ENCODE data around the gene CCDC186. TPM values are rescaled to one million over a fixed set of nuclear protein-coding genes. Genes with fewer than 3 reads are reported as not detected.

CCDC186 gene
- total RNA-seq, 2 donors from 2014 or later: 19.9 to 22.3 TPM

DNA sequence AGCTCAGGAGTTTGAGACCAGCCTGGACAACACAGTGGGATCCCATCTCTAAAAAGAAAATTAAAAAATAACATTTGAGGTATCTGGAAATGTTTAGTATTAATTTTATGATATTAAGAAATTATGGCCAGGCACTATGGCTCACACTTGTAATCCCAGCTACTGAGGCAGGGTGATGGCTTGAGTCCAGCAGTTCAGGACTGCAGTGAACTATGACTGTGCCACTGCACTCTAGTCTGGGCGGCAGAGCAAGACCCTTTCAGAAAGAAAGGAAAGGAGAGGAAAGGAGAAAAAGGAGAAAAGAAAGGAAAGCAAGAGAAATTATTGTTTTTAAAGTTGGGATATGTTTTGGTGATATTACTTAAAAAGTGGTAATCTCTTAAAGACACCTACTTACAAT, 2.5 kb upstream of the CCDC186 start:
- H3K4me1 Mint-ChIP-seq: peaks cover 23% of the 10 kb centered on the region
- no peak overlapping the region for H3K27ac ChIP-seq (ENCODE audit: low read depth, low read length)
- WGBS, 2 experiments (ENCODE audit: insufficient coverage in 1 of 2, insufficient read length in 1 of 2): 100% methylated on average over 1 of the region's 1 CpG

DNA sequence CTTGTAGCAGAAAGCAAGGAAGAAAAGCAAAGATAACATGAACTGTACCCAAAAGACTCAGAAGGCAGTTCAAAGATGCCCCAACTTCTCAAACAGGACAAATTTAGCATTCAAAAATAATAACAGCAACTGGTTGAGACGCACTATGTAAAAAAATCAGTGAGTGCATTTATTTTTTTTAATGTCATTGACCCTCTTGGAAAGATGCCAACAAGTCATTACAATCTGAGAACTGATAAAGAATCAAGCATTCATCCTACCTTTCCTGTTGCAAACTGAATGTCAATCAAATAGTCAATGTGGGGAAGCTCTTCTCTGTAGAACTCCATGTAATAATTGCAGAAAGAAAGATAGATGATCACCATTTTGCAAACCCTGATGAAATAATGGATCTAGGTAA, 1.7 kb upstream of the CCDC186 start:
- no peak overlapping the region for H3K4me3 ChIP-seq (ENCODE audit: low read length)
- no peak overlapping the region for H3K4me3 Mint-ChIP-seq
- no peaks in the 10 kb centered on the region for H3K9me3 ChIP-seq (ENCODE audit: control insufficient read depth, low read length)
- 83% methylated on average over 1 of the region's 1 CpG; no CpG with 5 or more reads in 1 of the 2 experiments for WGBS, 2 experiments (ENCODE audit: insufficient coverage in 1 of 2, insufficient read length in 1 of 2)
- no peak for DNase-seq
- no peaks in the 10 kb centered on the region for H3K4me1 ChIP-seq (ENCODE audit: control insufficient read depth, insufficient read depth, low read length)
- peaks cover 23% of the 10 kb centered on the region for H3K4me1 Mint-ChIP-seq
- peaks cover 9% of the 10 kb centered on the region for H3K36me3 Mint-ChIP-seq (ENCODE audit: low read depth)
- peaks cover 2% of the 10 kb centered on the region for H3K9me3 Mint-ChIP-seq
- peaks cover 2% of the 10 kb centered on the region for H3K36me3 ChIP-seq (ENCODE audit: control insufficient read depth, insufficient read depth, low read length)
- no peak overlapping the region for H3K27ac ChIP-seq (ENCODE audit: low read depth, low read length)
- TF ChIP-seq CTCF (conservative IDR thresholded peaks at IDR 0.05): no peak
- no peak overlapping the region for H3K27ac Mint-ChIP-seq
- peaks cover 25% of the 10 kb centered on the region for H3K27me3 Mint-ChIP-seq (ENCODE audit: insufficient read depth)
- no peak overlapping the region for H3K9ac ChIP-seq (ENCODE audit: extremely low read depth, low read length, poor library complexity, severe bottlenecking)
- H3K27me3 ChIP-seq (ENCODE audit: control insufficient read depth, insufficient read depth, low read length, poor library complexity, severe bottlenecking): peaks cover 6% of the 10 kb centered on the region

More for the DNA sequence above, 2.5 kb upstream of the CCDC186 start:
- H3K4me3 Mint-ChIP-seq: no peak overlapping the region
- no peak overlapping the region for H3K4me3 ChIP-seq (ENCODE audit: low read length)
- no peak overlapping the region for H3K9ac ChIP-seq (ENCODE audit: extremely low read depth, low read length, poor library complexity, severe bottlenecking)
- DNase-seq: no peak
- H3K36me3 ChIP-seq (ENCODE audit: control insufficient read depth, insufficient read depth, low read length): no peaks in the 10 kb centered on the region
- peaks cover 25% of the 10 kb centered on the region for H3K27me3 Mint-ChIP-seq (ENCODE audit: insufficient read depth)
- no peaks in the 10 kb centered on the region for H3K4me1 ChIP-seq (ENCODE audit: control insufficient read depth, insufficient read depth, low read length)
- H3K27ac Mint-ChIP-seq: no peak overlapping the region
- TF ChIP-seq CTCF (conservative IDR thresholded peaks at IDR 0.05): no peak
- H3K9me3 ChIP-seq (ENCODE audit: control insufficient read depth, low read length): no peaks in the 10 kb centered on the region
- H3K27me3 ChIP-seq (ENCODE audit: control insufficient read depth, insufficient read depth, low read length, poor library complexity, severe bottlenecking): peaks cover 6% of the 10 kb centered on the region
- peaks cover 3% of the 10 kb centered on the region for H3K36me3 Mint-ChIP-seq (ENCODE audit: low read depth)
- no peaks in the 10 kb centered on the region for H3K9me3 Mint-ChIP-seq

GRCh38 chr10:114174695-114175188, 739 bp upstream of the CCDC186 start:
- Histone ChIP-seq H3K27me3 (ENCODE audit: control insufficient read depth, insufficient read depth, low read length, poor library complexity, severe bottlenecking) (peaks cover 6% of the 10 kb centered on the region), H3K27ac (ENCODE audit: low read depth, low read length) (no peak overlapping the region), H3K9me3 (ENCODE audit: control insufficient read depth, low read length) (peaks cover 1% of the 10 kb centered on the region), H3K36me3 (ENCODE audit: control insufficient read depth, insufficient read depth, low read length) (peaks cover 11% of the 10 kb centered on the region), H3K4me1 (ENCODE audit: control insufficient read depth, insufficient read depth, low read length) (no peaks in the 10 kb centered on the region), H3K4me3 (ENCODE audit: low read length) (peak overlapping the region; percentile 93), H3K9ac (ENCODE audit: extremely low read depth, low read length, poor library complexity, severe bottlenecking) (peak overlapping the region; percentile 8)
- H3K27ac Mint-ChIP-seq: peak overlapping the region; percentile 16
- peaks cover 16% of the 10 kb centered on the region for H3K36me3 Mint-ChIP-seq (ENCODE audit: low read depth)
- H3K9me3 Mint-ChIP-seq: peaks cover 6% of the 10 kb centered on the region
- TF ChIP-seq CTCF (conservative IDR thresholded peaks at IDR 0.05): no peak
- H3K4me1 Mint-ChIP-seq: peaks cover 23% of the 10 kb centered on the region
- H3K4me3 Mint-ChIP-seq: peak overlapping the region; percentile 99
- DNase-seq: no peak
- 18 to 20% methylated on average over 14 to 19 of the region's 19 CpGs for WGBS, 2 experiments (ENCODE audit: insufficient coverage in 1 of 2, insufficient read length in 1 of 2)
- H3K27me3 Mint-ChIP-seq (ENCODE audit: insufficient read depth): peaks cover 25% of the 10 kb centered on the region

Measured in endodermal cell (in vitro differentiated cells).